GM19395 (cell line): ENCODE data around the gene WDR86.
A peak's percentile ranks its signal among the peaks of the same experiment; 100 is the strongest.

Source experiments
- ATAC-seq: cut with Tn5 transposase; IDR thresholded peaks from one replicate; pipeline ENCODE4 v1.9.1; 2021; ENCODE audit warnings: mild to moderate bottlenecking, moderate library complexity; ENCODE audit not compliant: unreplicated experiment

The WDR86 gene

DNA sequence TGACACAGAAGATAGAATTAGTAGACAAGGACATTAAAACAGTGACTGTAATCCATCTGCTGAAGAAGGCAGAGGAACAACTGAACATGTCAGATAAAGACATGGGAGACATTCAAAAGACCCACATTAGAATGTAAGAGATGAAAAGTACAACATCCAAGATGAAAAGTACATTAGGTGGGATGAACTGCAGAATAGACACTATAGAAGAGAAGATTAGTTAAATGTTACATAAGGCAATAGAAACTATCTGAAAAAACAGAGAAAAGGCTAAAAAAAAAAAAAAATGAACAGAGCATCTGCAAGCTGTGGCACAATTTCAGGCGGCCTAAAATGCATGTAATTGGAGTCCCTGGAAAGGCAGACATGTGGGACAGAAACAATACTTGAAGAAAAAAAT lies 46.7 kb downstream of the WDR86 start:
- ATAC-seq = no peak

DNA sequence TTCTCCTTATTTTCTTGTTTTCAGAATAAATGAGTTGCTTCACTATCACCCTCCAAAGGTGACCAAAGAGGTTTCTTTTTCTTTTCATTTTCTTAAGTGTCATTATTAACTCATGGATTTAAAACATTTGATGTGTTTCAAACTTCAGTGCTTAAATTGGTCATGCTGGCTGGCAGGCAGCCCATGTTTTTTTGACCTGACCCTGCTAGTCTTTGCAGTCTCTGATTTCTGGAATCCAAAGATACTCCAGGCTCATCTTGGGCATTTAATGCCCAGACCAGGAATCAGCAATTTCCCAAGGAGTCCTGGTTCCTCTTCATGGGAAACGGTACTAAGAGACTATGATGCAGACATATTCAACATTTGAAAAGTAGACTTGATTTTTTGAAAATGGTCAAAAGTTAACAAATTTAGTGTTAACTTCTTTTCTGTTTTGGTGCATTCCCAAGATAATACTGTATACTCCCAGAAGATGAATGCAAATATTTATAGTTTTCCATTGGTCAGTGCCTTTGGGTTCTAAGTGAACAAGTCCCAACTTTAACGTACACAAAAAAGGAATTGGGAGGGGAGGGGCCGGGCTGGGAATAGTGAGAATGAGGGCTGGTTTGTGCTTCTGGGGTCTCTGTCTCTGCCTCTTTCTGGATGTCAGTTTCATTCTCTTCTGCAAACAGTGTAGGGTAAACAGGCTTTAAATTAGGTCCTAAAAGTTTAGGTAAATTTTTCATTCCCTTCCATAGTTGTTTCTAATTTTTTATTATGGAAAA lies 48.5 kb downstream of the WDR86 start:
- no peak for ATAC-seq

GRCh38 chr7:151352512-151352911 lies 57.3 kb downstream of the WDR86 start:
- peak; percentile 23 for ATAC-seq

DNA sequence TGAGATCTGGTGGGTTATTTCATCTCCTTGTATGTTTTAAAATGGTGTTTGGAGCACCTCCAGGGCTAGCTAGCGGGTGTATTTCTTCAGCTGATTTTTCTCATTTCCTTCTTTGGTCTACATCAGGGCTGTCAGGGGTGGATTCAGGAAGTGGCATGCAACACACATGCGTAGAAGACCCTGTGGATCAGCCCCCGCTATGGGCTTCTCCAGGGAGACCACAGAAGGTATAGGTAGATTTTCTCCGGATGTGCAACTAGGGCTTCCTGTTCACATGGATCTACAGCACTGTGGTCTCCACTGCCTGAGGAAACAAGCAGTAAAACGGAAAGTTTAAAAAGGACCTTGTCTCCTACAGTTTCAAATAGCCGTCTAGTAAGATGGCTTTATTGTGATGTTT lies 57.9 kb downstream of the WDR86 start:
- ATAC-seq = peak; percentile 44

DNA sequence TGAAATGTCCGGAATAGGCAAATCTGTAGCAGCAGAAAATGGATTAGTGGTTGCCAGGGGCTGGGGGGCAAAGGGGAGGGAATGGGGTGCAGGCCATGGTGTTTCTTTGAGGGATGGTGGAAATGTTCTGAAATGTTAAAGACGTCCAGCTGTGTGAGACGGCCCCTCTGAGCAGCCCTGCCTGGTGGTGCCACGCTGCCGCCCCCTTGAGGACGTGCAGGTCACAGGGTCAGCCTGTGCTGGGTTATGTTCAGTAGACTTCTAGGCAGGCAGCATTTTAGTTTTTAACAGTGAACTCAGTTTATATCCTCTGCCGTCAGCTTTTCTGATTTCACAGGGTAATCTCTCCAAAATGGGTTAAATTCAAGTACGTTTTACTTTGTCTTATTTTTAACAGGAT lies 58.8 kb downstream of the WDR86 start:
- no peak for ATAC-seq

DNA sequence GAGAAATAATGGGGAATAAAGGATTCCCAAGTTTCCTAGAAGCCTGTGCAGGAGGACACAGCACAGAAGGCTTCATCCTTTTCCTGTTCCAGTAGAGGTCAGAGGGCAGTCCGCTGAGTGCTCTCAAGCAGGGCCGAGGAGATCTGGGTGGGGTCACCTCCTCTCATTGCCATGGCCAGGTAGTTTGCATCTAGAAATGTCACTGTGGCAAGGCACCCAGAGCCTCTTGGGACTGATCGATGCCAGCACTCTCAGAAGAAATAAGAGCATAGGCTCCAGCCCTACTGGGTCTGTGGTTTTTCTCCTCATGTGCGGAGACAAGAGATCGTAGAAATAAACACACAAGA lies 60.4 kb downstream of the WDR86 start:
- ATAC-seq = peak; percentile 45

- ATAC-seq = no peak
Observed at GRCh38 chr7:151348970-151349369, 60.9 kb downstream of the WDR86 start.

DNA sequence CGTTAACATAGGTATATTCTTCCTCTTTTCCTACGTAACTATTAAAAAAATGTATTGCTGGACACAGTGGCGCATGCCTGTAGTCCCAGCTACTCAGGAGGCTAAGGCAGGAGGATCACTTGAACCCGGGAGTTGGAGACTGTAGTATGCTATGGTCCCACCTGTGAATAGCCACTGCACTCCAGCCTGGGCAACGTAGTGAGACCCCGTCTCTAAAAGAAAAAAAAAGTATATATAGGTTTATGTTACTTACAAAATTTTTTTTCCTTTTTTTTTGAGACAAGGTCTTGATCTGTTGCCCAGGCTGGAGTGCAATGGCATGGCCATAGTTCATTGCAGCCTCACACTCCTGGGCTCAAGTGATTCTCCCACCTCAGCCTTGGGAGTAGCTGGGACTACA lies 62.6 kb downstream of the WDR86 start:
- no peak for ATAC-seq

- no peak for ATAC-seq
Observed at GRCh38 chr7:151346470-151346769, 63.4 kb downstream of the WDR86 start.

DNA sequence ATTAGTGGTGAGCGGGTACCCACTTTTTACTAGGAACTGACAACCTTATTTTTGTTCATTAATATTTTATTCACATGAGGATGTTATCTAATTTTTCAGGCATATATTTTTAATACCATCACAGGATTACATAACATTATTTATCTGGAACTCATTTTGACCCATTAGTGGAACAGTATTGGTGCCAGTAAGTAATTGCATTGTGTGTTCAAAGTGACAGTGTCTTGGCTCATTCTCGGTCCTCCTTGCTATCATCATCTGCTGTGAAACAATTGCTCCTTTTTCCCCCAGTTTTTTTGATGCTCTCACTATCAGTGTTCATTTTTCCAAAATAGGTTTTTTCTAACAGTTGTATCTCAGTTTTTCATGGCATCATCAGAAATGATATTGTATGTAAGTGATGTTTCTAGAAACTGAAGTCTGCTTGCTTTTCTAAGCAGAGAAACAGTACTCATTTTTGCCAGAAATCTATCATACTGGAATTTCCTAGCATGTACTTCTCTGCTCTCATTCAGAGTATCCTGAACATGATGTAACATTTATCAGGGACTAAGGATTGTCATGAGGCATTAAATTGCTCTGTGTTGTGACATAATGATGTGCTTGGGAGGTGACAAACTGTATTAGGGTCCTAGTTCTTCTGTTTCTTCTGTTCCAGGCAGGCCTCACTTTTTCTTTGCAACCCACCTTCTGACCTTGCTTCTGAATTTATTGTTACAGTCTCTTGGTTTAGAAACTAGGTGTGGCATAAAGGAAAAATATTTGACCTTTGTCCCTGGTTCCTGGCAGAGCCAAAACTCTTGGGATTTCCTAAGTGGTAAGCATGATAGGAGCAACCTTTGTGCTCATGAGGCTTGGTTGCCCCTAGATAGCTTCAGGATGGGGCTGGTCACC lies 64.0 kb downstream of the WDR86 start:
- no peak for ATAC-seq

GRCh38 chr7:151343516-151343915 lies 66.3 kb downstream of the WDR86 start:
- ATAC-seq = no peak

- no peak for ATAC-seq
Observed at GRCh38 chr7:151342811-151343210, 67.0 kb downstream of the WDR86 start.

GRCh38 chr7:151342102-151342646 lies 67.7 kb downstream of the WDR86 start:
- peak; percentile 68 for ATAC-seq

DNA sequence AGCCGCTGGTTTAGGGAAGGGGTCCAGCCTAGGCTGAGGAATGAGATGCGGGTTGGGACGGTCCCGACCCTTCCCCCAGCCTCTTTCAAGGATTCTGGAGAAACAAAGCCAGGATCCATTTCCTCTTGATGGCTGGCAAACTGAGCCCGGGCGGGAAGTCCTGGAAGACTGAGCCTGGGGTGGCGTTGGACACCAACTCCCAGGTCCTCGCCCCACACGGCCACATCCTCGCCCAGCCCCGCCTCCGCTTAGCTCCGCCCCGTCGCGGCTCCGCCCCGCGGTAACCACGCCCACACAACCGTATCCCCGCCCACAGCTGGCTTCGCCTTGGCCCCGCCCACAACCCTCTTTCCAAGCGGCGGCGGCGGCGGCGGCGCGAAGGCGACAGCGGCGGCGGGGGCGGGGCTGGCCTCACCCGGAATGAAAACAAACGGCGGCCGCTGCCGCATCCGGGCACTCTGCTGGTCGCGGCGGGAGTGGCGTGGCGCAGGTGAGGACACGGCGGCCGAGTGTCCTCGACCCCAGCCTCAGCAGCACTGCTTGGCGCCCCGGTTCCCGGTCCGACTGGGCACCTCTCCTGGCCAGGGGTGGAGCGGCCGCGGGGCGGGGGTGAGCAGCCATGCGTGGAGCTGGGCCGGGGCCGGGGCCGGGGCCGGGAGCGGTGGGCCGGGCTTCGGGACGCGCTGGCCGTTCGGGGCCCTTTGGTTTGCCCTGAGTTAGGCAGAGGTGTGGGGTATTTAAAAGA lies 68.3 kb downstream of the WDR86 start, which contains the start of gene NUB1:
Gene NUB1 (plus strand): TSS at position 456 of the 745 bp plus-strand sequence. CDS start 3,538 bp downstream, outside the sequence.
- peak; percentile 59 for ATAC-seq

GRCh38 chr7:151340794-151341356 lies 69.0 kb downstream of the WDR86 start:
- ATAC-seq = no peak

DNA sequence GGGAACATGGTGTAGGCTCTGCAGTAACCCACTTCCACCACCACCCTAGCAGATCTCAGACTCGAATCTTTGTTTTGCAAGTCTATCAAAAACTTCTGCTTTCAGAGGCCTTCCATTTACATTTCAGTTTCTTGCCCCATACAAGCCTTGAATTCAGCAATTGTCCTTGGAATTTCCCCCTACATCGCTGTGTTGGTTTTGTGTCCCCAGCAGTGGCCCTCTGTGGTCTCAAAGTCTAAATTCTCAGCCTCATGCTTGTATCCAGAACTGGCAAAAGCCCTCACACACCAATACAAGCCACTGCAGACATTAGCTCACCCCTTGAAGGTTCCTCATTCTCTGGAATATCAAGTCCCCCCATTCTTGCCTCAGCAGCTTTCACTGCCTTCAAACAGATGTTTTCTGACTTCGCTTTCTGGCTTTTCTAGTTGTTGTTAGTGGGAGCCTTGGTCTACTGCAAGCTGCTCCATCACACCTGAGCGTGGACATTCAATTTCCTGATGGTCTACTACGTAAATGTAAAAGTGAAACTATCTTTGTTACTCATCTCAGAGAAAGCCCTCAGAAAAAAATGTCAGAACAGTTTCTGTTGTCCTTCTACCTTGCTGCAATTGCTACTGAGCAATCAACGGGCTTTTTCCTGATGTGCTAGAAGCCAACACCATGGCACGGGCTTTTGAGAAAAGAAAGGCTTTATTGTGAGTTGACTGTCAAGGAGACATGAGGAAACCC lies 70.0 kb downstream of the WDR86 start:
- peak; percentile 50 for ATAC-seq

DNA sequence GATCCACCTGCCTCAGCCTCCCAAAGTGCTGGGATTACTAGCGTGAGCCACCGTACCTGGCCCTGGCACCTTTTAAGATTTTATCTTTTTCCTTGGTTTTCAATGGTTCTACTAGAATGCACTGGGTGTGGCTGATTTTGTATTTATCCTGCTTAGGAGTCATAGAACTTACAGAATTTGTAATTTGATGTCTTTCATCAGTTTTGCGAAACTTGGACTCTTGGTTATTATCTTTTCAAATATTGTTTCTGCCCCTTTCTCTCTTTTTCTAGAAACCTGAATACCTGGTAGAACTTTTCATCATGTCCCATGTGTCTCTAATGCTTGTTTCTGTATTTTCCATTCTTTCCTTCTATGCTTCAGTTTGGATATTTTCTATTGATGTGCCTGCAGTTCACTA lies 71.0 kb downstream of the WDR86 start:
- ATAC-seq = no peak

DNA sequence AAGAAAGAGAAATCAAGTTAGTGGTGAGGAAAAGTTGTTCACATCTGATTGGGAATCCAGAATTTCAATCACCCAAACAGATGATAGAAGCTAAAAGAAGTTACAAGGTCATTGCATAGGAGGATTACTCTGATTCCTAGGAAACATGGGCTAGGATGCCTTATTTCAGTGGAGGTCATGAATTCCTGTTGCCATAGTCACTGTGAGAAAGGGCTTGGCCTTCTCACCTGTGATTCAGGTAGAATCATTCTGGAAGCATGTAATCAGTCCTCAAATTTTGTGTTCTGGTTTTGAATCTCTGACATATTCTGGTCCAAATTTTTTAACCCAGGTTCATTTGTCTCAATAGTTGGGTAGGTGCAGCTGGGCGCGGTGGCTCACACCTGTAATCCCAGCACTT lies 72.5 kb downstream of the WDR86 start:
- ATAC-seq = no peak

GRCh38 chr7:151336027-151336708 lies 73.7 kb downstream of the WDR86 start:
- no peak for ATAC-seq

DNA sequence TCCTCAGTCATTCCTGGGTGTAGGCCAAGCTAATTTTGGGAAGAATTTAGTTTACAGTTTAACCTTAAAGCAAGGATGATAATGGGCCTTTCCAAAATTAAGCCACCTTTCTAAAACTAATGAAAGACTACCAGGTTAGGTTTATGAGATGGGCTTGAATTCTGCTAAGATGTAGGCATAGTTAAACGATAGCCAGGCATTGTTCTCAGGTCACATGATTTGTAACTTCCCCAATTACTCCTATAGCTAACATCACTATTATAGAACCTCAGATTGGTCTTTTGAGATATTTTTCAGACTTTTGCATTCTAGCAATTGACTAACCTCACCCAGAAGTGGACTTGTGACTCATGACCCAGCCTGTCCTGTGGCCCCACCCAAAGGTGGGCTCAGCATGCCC lies 75.2 kb downstream of the WDR86 start:
- ATAC-seq = no peak
